Glutamatergic neuron (in vitro differentiated cells): ENCODE results near the gene CHN2. TPM values are rescaled to one million over a fixed set of nuclear protein-coding genes. Genes with fewer than 3 reads are reported as not detected.

Experiments
- DNase-seq: peaks from one replicate; pipeline ENCODE4 v3.0.0; 2022
- H3K27ac Mint-ChIP-seq: one replicate; pipeline ENCODE4 v1.8.0; 2020; ENCODE audit warnings: mild to moderate bottlenecking, mixed read lengths, inconsistent platforms; ENCODE audit not compliant: unreplicated experiment
- H3K27me3 Mint-ChIP-seq: one replicate; pipeline ENCODE4 v1.8.0; 2020; ENCODE audit warnings: mild to moderate bottlenecking, moderate library complexity, mixed read lengths, inconsistent platforms; ENCODE audit not compliant: unreplicated experiment
- H3K36me3 Mint-ChIP-seq: one replicate; pipeline ENCODE4 v1.8.0; 2020; ENCODE audit warnings: mild to moderate bottlenecking, mixed read lengths, inconsistent platforms; ENCODE audit not compliant: unreplicated experiment
- H3K4me1 Mint-ChIP-seq: one replicate; pipeline ENCODE4 v1.8.0; 2020; ENCODE audit warnings: mild to moderate bottlenecking, low read depth, mixed read lengths, inconsistent platforms; ENCODE audit not compliant: unreplicated experiment
- H3K4me3 Mint-ChIP-seq: one replicate; pipeline ENCODE4 v1.8.0; 2020; ENCODE audit warnings: mild to moderate bottlenecking, mixed read lengths, inconsistent platforms; ENCODE audit not compliant: unreplicated experiment
- H3K9me3 Mint-ChIP-seq: one replicate; pipeline ENCODE4 v1.8.0; 2020; ENCODE audit warnings: mild to moderate bottlenecking, moderate library complexity, mixed read lengths, inconsistent platforms; ENCODE audit not compliant: unreplicated experiment
- CTCF ChIP-seq: fragments of 200-600 bp; sonication (generic); IDR thresholded peaks from one replicate; pipeline ENCODE4 v1.5.0; 2021; ENCODE audit not compliant: partially characterized antibody, unreplicated experiment
- total RNA-seq: library from RNA; stranded (reverse); fragmentation: NEBNext Ultra II Directional; extraction: Animal tissue kit (Norgen Biotek cat#: 25700); gene quantifications from one replicate; pipeline ENCODE4 v1.2.1, GENCODE V29; 2021; ENCODE audit not compliant: unreplicated experiment

CHN2 gene
- total RNA-seq, 1 donor from 2014 or later, result 63.2 TPM

- Mint-ChIP-seq H3K27ac (no peak overlapping the region), H3K9me3 (peaks cover 4% of the 10 kb centered on the region), H3K4me3 (no peak overlapping the region), H3K27me3 (peaks cover 10% of the 10 kb centered on the region), H3K36me3 (no peaks in the 10 kb centered on the region), H3K4me1 (peaks cover 14% of the 10 kb centered on the region)
- no peak for TF ChIP-seq CTCF
- no peak for DNase-seq
Measured at GRCh38 chr7:29384277-29384676, 189.7 kb downstream of the CHN2 start.

DNA sequence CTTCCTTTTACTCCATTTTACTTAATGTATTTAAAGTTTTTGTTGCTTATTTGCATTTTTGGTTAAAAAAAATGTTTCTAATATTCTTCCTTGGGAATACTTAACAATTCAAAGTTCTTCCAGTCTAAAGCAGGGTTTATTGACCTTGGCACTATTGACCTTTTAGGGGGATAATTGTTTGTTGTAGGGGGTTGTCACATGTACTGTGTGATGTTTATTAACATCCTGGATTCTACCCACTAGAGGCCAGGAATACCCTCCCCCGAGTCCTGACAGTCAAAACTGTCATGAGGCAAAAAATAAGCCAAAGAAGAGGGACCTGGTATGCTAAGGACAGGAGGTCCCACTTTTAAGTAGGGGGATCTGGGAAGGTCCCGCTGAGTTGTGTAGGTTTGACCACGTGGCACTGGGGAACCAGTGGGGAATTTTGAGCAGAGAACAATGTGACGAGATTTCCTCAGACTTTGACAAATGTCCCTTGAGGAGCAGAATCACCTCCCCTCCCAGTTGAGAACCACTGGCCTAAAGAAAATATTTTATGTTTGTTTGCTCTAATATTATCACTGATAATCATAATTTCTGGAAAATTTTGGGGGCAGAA, 190.7 kb downstream of the CHN2 start:
- Mint-ChIP-seq H3K27me3 (peaks cover 10% of the 10 kb centered on the region), H3K4me1 (peaks cover 14% of the 10 kb centered on the region), H3K4me3 (no peak overlapping the region), H3K9me3 (peaks cover 4% of the 10 kb centered on the region), H3K27ac (no peak overlapping the region), H3K36me3 (no peaks in the 10 kb centered on the region)
- DNase-seq, result no peak
- TF ChIP-seq CTCF, result no peak

DNA sequence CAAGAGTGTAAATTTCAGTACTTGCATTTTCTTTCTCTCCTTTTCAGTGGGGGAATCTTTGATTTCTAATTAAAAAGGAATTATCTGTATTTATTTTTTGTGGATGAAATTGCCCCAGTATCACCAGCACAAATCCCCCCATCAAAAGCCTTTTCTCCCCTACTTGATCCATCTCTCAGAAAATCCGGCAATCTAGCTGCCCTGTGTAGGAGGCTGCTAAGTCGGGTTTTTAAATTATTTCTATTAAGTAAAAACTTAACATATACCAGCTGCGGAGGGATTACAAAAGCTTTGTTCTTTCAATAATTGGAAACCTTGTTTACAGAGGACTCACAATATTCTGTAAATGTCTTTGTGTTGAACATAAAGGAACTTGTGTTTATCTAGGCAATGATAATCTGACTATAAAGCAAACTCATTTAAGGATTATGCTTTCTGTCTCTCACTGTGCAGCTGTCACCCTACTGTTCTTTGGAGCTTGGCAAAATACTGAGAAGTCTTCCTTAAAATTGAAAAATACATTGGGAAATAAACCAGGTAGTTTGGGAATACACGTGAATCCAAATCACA, 191.7 kb downstream of the CHN2 start:
- no peak for TF ChIP-seq CTCF
- H3K9me3 Mint-ChIP-seq, result peaks cover 3% of the 10 kb centered on the region
- no peak overlapping the region for H3K27ac Mint-ChIP-seq
- H3K27me3 Mint-ChIP-seq, result peaks cover 10% of the 10 kb centered on the region
- no peak for DNase-seq
- no peak overlapping the region for H3K4me3 Mint-ChIP-seq
- H3K36me3 Mint-ChIP-seq, result no peaks in the 10 kb centered on the region
- peaks cover 14% of the 10 kb centered on the region for H3K4me1 Mint-ChIP-seq

- no peak for TF ChIP-seq CTCF
- no peaks in the 10 kb centered on the region for H3K9me3 Mint-ChIP-seq
- peaks cover 3% of the 10 kb centered on the region for H3K4me1 Mint-ChIP-seq
- no peak overlapping the region for H3K27ac Mint-ChIP-seq
- no peak overlapping the region for H3K4me3 Mint-ChIP-seq
- H3K27me3 Mint-ChIP-seq, result peaks cover 2% of the 10 kb centered on the region
- DNase-seq, result no peak
- no peaks in the 10 kb centered on the region for H3K36me3 Mint-ChIP-seq
Measured at GRCh38 chr7:29391262-29391661, 196.7 kb downstream of the CHN2 start.

DNA sequence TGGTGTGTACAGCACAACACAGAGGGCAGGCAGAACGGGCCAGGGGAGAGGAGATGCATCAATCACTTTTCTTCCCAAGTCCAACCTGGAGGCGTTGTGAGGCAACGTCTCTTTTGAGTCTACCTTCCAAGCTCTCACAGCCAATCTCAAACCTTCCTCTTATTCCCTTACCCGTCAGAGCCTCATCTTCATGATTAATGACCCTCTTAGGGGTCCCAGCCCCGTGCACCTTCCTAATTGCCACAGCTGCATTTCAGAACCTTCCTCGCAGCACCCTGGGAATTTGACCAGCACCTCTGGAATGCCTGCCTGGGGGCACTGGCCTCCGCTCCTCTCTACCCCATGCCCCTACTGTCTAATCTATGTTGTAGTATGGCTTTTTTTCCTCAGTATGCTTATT, 199.7 kb downstream of the CHN2 start:
- no peak for DNase-seq
- Mint-ChIP-seq H3K9me3 (no peaks in the 10 kb centered on the region), H3K4me3 (no peak overlapping the region), H3K27me3 (peaks cover 3% of the 10 kb centered on the region), H3K4me1 (peaks cover 12% of the 10 kb centered on the region), H3K36me3 (peaks cover 7% of the 10 kb centered on the region), H3K27ac (no peak overlapping the region)
- TF ChIP-seq CTCF, result no peak
